CD4-positive, alpha-beta T cell treated with Interleukin-4 for 4 hours (primary cell): Measurements from ENCODE around the gene PDSS2.
"Not testable (repeated sequence)": the region's sequence is repeated elsewhere in the genome, so short reads cannot be mapped to it uniquely, and the experiment has no call there.

ENCODE experiments used
- DNase-seq: peaks from one replicate; pipeline ENCODE4 v3.0.0-alpha.2; 2020

Gene PDSS2

GRCh38 chr6:107314531-107314939, 144.8 kb downstream of the PDSS2 start:
- DNase-seq: no peak

GRCh38 chr6:107313776-107314175, 145.6 kb downstream of the PDSS2 start:
- no peak for DNase-seq

- DNase-seq: no peak
Measured at GRCh38 chr6:107310362-107310761, 149.0 kb downstream of the PDSS2 start.

DNA sequence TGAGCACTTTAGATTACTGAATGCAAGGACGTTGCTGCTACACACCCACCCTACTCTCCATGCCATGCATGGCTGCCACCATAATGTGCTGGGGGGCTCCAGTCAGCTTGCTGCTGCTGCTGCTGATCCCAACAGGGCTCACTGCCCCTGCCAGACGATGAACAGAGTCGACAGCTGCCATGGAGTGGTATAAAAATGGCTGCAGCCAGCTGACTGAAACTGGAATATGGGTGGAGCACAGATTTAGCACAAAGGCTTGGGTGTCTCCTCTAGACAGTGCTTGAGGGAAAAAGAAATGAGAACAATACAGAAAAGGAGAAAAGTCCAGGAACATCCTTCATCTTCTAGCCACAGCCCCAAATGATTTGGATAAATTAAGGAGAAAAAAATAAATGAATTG, 150.7 kb downstream of the PDSS2 start:
- DNase-seq: no peak

GRCh38 chr6:107305994-107306393, 153.4 kb downstream of the PDSS2 start:
- not testable (repeated sequence) for DNase-seq

DNA sequence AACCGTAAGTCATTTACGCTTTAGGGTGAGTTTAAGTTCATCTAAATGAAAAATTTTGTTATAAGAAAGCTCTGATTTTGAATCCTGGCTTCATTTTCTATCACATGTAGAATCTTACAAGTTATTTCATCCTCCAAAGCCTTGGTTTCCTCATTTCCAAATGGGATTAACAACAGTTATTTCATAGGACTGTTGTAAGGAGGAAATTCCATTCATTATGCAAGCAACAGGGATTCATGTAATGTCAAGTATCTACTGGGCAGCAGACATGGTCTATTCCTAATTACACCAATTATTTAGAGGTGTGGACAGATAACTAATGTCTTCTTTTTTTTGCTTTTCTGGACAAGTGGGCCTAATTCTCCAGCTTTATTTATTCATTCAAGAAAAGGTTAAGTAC, 154.0 kb downstream of the PDSS2 start:
- no peak for DNase-seq

DNA sequence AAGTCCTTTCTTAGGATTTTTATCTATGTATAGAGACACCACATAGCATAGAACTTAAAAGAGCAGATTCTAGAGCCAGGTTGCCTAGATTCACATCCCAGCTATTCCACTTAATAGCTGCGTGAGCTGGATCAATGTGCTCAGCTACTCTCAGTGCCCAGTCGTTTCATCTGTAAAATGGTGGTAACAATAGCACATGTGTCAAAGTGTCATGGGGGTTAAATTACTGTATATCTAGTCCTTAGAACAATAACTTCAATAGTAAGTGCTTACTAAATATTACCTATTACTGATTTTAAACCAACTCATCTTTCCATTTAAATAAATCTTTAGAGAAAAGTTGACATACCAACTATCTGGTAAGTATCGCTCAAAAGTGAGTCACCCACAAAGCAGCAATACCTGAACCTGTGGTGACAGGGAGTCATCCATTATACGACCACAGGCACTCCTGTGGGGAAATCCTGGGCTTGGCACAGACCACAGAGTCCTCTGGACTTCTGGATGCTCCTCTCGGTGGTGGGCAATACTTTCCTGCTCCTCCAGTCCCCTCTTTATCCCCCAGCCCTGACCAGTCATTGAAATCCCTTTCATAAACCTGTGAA, 154.8 kb downstream of the PDSS2 start:
- DNase-seq: no peak

DNA sequence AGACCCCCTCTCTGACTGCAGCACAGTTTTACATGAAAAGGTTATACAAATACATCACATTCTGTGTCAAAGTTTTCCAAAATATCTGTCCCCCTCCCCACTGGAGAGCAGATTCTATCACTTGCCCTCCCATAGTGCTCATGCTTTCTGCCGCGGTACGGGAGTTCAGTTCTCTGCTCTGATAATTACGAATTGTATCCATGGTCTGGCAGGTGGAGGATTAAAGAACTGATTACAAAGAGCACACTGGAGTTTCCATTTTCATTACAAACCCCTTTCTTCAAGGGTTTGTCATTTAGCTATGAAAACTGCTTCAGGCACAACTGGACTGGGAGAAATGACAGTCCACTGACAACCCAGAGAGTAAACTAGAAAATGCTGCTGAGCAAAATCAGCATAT, 166.0 kb downstream of the PDSS2 start:
- no peak for DNase-seq

DNA sequence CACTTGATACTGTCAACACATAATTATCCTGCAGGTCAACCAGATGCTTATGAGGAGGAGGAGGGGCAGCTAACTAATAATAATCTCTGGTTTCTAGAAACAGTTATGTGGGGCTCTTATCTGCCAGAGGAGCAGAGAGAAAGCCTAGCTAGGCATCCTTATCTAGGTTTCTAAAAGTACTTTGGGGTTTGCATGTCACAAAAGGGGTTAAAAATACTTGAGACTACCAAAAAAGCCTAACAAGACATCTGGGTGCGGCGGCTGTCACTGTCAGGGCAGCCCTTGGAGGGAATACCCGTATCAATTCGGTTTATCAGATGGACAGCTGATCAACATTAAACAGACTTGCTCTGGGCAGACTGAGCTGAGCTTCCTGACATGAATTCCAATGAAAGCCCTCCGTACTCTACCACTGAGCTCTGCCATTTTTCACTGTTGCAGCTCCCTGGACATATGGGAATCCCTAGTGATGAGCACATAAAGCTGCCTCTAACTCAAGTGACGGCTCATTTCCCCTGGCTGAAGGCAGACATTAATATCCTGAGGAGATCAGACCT, 166.6 kb downstream of the PDSS2 start:
- DNase-seq: no peak

DNA sequence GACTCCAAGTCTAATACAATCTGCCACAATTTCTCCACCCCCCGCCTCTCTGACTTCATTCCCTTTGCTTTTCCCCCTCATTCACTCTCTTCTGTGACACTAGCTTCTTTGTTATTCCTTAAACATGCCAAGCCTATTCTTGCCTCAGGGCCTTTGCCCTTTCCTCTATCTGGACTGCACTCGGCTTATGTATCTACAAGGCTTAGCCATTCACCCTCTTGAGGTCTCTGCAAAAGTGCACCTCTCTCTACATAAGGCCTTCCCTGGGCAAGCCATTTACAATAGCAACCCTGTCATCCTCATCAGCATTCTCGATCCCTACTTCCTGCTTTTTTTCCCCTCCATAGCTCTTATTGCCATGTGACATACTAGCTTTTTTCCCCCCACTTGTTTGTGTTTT, 168.9 kb downstream of the PDSS2 start:
- DNase-seq: no peak

DNA sequence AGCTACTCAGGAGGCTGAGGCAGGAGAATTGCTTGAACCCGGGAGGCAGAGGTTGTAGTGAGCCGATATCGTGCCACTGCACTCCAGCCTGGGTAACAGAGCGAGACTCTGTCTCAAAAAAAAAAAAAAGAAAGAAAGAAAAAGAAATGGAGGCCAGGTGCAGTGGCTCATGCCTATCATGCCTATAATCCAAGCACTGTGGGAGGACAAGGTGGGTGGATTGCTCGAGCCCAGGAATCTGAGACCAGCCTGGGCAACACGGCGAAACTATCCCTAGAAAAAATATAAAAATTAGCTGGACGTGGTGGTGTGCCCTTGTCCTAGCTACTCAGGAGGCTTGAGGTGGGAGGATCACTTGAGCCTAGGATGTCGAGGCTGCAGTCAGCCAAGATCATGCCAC, 170.1 kb downstream of the PDSS2 start:
- not testable (repeated sequence) for DNase-seq

DNA sequence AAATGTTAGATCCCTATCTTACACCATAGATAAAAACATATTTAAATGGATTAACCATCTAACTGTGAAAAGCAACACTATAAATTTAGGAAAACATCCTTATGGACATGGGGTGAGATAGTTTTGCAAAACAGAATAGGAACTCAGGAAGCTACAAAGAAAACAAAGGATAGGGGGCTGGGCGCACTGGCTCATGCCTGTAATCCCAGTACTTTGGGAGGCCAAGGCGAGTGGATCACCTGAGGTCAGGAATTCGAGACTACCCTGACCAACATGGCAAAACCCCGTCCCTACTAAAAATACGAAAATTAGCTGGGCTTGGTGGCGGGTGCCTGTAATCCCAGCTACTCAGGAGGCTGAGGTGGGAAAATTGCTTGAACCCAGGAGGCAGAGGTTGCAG, 173.7 kb downstream of the PDSS2 start:
- not testable (repeated sequence) for DNase-seq

DNA sequence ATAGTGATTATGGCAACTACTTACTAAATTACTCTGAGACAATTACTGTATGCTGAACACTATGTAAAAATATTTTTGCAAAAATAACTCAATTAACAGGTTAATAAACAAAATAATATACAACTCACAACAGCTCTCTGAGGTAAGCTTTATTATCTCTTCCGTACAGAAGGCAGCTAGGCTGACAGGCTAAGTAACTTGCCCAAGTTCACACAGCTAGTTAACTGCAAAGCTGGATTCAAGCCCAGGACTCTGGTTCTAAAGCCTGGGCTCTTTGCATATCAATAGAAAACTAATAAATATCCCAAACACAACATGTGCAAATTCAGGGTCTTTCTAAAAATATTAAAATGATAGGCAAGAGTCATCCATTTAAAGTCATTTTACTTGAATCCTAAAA, 174.6 kb downstream of the PDSS2 start:
- no peak for DNase-seq

- no peak for DNase-seq
Measured at GRCh38 chr6:107280791-107281190, 178.6 kb downstream of the PDSS2 start.

DNA sequence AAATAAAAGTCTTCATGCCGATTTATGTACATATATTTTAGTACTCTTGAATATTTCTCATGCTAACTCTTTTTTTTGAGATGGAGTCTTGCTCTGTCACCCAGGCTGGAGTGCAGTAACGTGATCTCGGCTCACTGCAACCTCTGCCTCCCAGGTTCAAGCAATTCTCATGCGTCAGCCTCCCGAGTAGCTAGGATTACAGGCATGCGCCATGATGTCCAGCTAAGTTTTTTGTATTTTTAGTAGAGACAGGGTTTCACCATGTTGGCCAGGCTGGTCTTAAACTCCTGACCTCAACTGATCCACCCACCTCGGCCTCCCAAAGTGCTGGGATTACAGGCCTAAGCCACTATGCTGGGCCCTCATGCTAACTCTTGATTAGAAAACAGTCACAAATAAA, 179.4 kb downstream of the PDSS2 start:
- DNase-seq: not testable (repeated sequence)

- no peak for DNase-seq
Measured at GRCh38 chr6:107275330-107275865, 184.0 kb downstream of the PDSS2 start.

DNA sequence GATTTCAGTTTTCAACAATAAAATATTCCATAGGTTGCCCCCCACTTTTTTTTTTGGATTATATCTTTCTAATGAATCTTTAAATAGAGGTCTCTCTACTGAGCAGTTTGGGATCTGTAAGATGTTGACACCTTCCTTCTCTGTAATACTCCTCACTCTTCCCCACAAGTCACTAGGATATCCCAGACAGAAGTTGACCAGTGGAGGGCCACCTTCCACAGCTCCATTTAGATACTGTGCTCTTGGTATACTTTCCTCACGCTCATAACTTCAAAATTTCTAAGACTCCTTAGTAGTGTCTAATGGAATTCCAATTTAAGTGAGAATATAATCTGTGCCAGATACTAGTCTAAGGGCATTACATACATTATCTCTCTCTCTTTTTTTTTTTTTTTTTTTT, 185.1 kb downstream of the PDSS2 start:
- no peak for DNase-seq

- DNase-seq: no peak
Measured at GRCh38 chr6:107272246-107272645, 187.1 kb downstream of the PDSS2 start.

- DNase-seq: no peak
Measured at GRCh38 chr6:107271208-107271790, 188.1 kb downstream of the PDSS2 start.

GRCh38 chr6:107267634-107268033, 191.7 kb downstream of the PDSS2 start:
- DNase-seq: no peak

GRCh38 chr6:107267006-107267405, 192.4 kb downstream of the PDSS2 start:
- DNase-seq: no peak

DNA sequence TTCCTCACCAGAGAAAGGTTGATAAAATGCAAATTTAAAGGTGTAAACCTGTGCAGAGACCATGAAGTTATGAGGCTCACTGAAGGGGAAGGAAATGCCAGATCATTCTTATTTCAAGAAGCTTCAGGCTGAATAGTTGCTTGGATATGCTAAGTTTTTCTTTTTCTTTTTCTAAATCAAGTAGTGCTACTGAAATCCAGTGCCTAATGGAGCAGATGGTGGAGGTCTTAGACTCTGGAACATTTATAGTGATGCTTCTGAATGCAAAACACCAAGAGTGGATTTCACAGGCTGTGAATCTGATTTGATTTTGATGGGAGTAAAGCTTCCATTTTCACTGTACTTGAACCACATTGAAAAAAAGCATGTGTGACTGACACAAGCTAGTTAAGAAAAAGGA, 192.8 kb downstream of the PDSS2 start:
- no peak for DNase-seq

GRCh38 chr6:107264357-107264840, 195.0 kb downstream of the PDSS2 start:
- no peak for DNase-seq

- DNase-seq: no peak
Measured at GRCh38 chr6:107259951-107260350, 199.4 kb downstream of the PDSS2 start.
